ENCODE measurements around the gene KCNJ10.

DNA sequence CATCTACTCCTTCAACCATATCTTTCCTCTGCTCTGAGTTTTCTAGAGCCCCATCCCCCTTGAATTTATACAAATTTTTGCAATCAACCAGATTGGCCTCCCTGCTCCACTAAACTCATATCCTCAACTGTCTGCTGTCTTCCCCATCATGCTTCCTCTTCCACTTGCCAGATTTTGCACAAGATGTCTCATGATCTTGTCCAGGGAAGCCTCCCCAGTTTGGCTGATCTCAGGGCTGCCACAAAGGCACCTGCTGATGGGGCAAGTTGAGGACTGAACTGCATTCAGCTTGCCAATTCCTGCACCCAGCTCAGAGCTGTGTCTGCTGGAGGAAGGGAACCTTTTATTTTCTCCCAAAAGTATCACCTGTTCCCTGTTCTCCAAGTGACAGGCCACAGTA, 7.5 kb upstream of the KCNJ10 start:
- TF ChIP-seq ISL1 (CRISPR knock-in tag; IDR thresholded peaks at IDR 0.05) (no peak), ZFP3 (CRISPR knock-in tag; IDR thresholded peaks at IDR 0.05) (no peak), GLIS3 (CRISPR knock-in tag; IDR thresholded peaks at IDR 0.05) (no peak), BACH2 (CRISPR knock-in tag; IDR thresholded peaks at IDR 0.05; ENCODE audit: borderline replicate concordance) (no peak), RARB (CRISPR knock-in tag; IDR thresholded peaks at IDR 0.05) (no peak), CSDC2 (CRISPR knock-in tag; IDR thresholded peaks at IDR 0.05) (no peak), ZFP30 (CRISPR knock-in tag; IDR thresholded peaks at IDR 0.05) (no peak)
- TF ChIP-seq, protein P1, sequence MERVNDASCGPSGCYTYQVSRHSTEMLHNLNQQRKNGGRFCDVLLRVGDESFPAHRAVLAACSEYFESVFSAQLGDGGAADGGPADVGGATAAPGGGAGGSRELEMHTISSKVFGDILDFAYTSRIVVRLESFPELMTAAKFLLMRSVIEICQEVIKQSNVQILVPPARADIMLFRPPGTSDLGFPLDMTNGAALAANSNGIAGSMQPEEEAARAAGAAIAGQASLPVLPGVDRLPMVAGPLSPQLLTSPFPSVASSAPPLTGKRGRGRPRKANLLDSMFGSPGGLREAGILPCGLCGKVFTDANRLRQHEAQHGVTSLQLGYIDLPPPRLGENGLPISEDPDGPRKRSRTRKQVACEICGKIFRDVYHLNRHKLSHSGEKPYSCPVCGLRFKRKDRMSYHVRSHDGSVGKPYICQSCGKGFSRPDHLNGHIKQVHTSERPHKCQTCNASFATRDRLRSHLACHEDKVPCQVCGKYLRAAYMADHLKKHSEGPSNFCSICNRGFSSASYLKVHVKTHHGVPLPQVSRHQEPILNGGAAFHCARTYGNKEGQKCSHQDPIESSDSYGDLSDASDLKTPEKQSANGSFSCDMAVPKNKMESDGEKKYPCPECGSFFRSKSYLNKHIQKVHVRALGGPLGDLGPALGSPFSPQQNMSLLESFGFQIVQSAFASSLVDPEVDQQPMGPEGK (CRISPR knock-in tag; IDR thresholded peaks at IDR 0.05; ENCODE audit: borderline replicate concordance), result no peak
